ENCODE measurements around the gene RASA3. TPM values are rescaled to one million over a fixed set of nuclear protein-coding genes. Genes with fewer than 3 reads are reported as not detected.

Gene RASA3
- total RNA-seq, 1 donor from 2014 or later, result 25.3 TPM

DNA sequence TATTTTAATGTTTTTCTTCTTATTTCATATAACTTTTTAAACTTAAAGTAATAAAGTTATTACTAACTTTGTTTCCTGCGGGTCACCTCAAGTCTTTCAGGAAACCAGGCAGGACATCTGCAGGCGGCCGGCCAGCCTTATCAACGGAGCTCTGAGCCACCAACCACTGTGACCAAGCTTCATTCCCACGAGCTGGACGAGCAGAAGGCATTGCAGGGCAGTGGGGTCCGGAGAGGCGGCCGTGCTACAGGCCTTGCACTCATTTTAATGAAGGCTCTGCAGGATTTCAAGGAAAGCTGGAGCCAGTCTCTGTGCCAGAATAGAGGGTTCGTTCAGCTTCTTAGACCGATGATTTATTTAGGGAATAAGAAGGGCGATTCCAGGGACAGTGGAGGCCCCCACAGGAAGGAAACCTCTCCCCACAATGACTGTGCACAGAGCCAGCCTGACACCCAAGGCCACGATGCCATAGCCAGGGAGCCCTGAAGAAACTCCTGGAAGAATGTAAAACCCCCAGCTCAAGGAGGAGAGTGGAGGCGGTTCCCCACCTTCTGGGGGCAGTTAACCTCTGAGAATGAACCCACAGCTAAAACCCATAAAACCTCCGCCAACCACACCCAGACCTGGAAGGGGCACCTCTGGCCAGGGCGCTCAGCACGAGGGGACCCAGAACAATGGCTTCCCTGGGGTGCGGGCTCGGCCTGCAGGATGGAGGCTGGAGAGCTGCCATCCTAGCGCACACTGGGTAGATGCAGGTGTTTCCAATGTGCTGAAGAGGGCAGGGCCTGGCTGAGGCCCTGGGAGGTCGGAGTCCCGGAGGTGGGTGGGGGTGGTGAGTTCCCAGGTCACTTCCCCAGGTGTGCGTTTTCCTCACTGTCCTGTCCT lies 75.0 kb downstream of the RASA3 start:
- no peak for DNase-seq (ENCODE audit: low spot score)

DNA sequence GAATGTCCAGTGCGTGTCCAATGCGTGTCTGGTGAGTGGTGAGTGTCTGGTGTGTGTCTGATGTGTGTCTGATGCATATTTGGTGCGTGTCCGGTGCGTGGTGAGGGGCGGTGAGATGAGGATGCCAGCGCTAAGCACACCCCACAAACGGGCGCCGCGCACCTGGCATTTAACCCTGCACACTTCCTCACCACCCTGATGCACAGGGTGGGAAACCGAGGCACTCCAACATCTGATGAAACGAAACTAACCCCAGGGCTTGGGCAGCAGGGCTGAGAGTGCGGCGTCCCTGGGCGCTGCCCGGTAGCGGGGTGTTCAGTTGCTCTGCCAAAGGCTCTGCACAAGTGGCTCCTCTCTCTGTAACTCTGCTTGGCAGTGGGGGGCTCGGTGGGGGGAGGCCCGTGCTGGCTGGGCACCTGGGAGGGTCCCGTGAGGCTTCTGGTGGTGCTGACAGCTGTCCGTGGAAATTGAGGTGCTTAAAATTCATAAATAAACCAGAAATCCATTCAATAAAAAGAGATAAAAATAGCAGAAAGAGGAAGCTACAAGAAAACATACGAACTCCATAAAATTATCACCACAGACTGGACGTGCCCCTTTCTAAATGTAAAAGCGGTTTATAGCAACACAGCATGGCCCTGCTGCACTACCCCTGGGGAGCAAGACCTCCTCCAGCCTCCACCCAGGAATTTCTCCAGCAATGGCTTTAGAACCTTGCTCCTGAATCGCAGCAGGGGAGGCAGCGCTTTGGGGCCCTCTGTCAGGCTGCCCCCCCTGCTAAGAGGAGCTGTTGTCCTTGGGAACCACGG lies 76.0 kb downstream of the RASA3 start:
- no peak for DNase-seq (ENCODE audit: low spot score)

DNA sequence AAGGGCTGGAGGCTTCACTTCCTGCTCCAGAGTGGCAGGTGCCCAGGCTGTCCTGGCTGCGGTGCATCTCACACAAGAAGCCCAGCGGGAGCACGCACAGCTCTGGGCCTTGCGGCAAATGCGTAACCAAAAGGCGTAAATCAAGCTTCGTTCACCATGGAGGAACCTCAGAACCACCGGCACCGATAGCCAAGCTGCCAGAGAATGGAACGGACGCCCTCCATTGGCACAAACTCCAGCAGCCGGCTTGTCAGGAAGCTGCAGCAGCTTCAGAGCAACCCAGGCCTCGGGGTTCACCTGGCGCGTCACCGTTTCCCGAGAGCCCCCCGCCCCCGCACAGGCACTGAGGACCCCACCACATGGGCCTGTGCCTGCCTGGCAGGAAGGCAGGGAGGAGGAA lies 76.7 kb downstream of the RASA3 start:
- DNase-seq (ENCODE audit: low spot score), result no peak

- DNase-seq (ENCODE audit: low spot score), result no peak
These were observed 77.5 kb downstream of the RASA3 start for GRCh38 chr13:114054830-114055439.

DNA sequence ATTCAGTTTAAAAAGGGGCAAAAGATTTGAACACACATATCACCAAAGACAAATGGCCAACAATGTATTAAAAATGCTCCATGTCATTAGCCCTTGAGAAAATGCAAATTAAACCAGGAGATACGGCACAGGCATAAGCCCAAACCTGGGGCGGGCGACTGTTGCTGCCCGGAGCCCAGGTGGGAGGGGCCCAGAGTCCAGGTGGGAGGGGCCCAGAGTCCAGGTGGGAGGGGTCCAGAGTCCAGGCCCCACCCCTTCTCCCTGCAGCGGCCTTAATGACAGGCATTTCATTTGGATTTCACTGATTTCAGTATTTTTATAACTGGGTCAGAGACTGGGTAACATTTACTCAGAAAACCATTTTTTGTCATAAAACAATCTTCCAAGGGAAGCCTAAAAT lies 78.2 kb downstream of the RASA3 start:
- no peak for DNase-seq (ENCODE audit: low spot score)

GRCh38 chr13:114053026-114053425 lies 79.4 kb downstream of the RASA3 start:
- peak; percentile 48 for DNase-seq (ENCODE audit: low spot score)

DNA sequence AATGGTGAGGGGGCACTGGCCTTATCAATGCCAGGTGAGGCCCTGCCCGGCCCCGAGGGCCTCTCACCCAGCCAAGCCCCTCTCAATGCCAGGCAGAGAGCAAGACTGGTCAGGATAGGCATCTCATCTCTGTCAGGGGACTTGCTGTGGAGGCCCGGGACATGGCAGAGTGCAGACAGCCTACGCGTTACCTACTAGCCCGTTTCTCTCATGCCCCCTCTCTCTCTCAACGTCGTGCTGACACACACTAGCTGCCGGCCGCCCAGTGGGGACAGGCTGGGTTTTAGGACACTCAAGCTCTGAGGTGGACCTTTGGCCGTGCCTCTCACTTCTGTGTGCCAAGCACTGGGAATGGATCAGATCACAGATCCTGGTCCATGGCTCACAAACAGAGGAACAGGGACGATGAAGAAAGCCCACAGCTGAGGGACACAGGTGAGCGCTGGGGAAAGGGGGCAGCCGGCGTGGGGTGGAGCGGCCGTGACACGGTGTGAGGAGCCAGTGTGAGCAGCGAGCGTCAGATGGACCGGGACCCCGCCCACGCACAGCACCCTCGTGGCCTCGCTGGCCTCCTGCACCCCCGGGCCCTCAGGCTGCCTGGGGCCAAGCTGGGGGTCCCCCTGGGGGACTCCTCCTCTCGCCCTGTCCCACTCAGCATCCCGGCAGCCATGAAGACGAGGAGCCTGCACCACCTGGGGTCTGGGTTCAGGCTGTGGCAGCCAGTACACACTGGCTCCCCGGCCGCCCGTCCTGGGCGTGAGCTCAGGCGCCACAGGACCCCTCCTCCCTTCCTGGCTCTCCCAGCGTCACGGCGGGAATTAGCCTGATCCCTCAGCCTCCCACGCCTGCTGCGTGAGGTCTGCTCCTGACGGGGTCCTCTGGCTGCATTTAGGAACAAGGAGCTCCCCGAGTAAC lies 81.6 kb downstream of the RASA3 start:
- no peak for DNase-seq (ENCODE audit: low spot score)

DNA sequence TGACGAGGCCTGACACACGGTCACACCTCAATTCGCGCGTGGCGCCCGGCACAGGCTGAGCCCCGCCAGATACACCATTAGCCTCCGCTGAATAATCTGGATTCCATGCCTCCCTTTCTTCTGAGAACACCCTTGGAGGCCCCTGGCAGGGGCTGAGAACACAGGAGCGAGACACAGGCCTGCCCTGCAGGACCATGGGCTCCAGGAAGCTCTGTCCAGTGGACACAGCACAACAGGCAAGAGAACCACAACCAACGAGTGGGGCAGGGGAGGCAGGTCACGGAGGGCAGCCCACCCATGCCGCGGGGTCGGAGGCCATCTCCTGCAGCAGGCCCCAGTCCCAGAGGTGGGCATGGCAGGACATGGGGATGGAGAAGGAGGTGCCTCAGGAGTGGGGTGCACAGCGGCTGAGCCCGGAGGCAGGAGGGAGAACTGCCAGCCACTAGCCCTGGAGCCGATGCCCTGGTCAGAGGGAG lies 82.8 kb downstream of the RASA3 start:
- no peak for DNase-seq (ENCODE audit: low spot score)

DNA sequence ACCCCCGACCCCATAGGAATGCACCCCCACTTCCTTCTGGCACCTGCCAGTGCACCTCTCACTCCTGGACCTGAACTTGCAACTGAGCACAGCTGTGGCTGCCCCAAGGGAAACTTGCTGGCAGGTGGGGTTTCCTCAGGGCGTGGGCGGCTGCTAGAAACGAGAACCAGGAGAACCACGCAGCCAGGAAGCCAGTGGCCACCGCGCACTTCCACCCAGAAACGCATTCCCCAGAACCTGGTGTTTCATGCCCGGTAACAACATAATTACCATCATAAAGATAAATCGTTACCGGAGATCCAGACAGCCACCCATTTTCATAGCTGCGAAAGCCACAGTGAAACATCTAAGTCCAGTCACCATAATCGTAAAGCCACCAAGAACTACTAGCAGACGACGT lies 83.4 kb downstream of the RASA3 start:
- no peak for DNase-seq (ENCODE audit: low spot score)

DNA sequence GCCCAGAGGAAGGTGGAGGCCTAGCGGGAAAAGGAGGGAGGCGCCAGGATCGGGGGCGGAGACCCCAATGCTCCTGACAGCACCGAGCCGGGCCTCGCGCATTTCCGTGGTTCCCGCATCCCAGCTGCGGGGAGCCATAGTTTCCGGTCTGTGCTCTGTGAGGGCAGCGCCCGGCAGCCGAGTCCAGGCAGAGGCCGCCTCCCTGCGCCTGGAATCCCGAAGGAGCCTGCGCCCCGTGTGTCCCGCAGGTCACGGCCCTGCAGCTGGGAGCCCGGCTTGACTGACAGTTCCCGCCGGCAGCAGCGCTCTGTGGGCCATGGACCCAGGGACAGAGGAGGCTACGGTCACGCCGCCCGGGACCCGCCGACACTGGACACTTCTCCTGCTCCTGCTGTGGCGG lies 84.0 kb downstream of the RASA3 start:
- DNase-seq (ENCODE audit: low spot score), result no peak

- DNase-seq (ENCODE audit: low spot score), result no peak
These were observed 85.0 kb downstream of the RASA3 start for GRCh38 chr13:114047358-114047881.

DNA sequence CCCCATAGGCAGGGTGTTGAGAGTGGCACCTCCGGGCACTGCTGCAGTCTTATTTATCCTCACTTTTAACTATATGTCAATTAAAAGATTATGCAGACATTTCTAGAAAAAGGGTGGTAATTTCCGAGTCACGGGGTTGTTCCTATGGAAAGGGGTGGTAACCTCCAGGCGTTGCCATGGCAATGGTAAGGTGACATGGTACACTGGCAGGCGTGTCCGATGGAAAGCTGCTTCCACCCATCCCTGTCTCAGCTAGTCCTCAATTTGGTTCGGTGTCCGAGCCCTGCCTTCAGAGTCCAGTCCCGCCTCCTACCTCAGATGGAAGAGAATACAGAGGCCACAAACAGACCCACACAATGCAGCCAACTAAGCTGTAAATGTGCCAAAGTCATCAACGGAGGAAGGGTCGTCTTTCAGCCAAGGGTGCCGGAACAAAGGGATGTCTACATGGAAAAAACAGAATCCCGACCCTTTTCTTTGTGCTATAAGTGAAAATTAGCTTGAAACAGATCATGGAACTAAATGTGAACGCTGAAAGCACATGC lies 85.9 kb downstream of the RASA3 start:
- no peak for DNase-seq (ENCODE audit: low spot score)

DNA sequence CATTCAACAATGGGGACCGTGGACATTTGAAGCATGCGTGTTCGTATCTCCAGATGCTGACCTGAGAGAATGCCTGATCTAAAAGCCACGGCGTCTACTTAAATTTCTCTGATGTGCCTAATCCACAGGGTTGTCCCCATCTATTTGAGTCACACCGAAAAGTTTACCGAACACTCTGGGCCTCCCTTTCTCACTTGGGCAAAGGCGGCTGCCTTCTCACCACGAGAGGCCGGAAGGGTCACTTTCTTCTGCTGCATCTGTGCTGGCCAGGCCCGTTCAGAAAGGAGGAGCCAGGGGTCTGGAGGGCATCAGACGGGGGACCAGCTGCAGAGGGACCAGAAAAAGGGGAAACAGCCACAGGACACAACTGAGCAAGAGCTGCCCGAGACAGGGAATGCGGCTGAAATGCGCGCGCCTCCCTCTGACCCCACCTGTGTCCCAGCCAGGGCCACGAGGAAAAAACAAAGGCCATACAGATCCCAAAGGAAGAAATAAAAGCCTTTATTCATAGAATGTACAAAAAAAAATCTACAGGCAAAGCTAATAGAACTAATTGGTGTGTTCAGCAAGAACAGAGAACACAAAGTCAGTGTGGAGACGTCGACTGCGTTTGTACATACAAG lies 87.2 kb downstream of the RASA3 start:
- DNase-seq (ENCODE audit: low spot score), result no peak

DNA sequence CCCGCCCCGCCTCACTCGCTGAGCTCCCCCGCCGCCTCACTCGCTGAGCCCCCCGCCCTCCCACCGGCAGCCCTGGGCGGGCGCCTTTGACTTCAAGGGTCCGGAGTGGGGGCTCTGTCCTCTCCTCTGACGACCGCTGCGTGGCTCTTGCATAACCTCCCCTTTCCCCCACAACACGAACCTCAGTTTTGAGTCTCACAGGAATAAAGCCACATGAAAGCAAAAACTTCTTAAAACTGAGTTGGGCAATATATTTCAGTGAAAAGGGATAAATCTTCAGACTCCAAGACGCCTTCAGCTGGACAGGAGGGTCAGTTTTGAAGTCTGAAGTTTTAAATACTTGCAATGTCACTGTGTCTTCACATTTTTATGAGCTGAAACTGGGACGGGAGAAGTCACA lies 87.9 kb downstream of the RASA3 start:
- peak; percentile 63 for DNase-seq (ENCODE audit: low spot score)

GRCh38 chr13:114043421-114044053 lies 88.9 kb downstream of the RASA3 start:
- DNase-seq (ENCODE audit: low spot score), result peak; percentile 49

- DNase-seq (ENCODE audit: low spot score), result no peak
These were observed 90.2 kb downstream of the RASA3 start for GRCh38 chr13:114042066-114042815.

- DNase-seq (ENCODE audit: low spot score), result no peak
These were observed 90.9 kb downstream of the RASA3 start for GRCh38 chr13:114041493-114041892.

DNA sequence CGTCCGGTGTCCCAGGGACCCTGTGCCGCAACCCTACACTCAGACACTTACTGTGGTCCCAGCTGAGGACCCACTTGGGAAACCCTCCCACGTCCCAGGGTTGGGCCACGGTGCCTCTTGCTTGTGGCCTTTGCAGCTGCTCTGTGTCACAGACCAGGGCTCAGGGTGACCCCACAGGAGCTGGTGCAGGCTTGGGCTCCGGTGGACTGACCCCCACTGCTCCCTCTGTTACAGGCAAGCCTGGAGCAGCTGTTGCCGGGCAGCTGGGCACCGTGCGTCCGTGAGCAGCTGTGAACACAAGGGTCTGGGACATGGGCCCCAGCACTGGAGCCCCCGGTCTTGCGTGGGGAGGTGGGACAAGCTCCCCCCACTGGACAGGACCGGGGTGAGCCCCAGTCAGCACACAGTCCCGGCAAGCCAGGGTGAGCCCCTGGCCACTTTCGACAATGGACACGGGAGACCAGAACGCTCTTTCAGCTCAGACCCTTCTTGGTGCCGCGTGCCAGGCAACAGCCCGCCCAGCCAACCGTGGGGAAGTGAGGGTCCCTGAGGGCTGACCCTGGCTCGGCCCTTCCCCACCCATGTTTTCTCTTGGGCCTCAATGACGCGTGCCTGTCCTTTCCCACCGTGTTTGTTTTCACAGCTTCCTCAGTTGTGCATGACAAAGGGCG lies 92.8 kb downstream of the RASA3 start:
- no peak for DNase-seq (ENCODE audit: low spot score)

Data from umbilical cord (tissue), 2 donors.